Omental fat pad (tissue), 4 donors: ENCODE results near the gene GAS7. TPM values are rescaled to one million over a fixed set of nuclear protein-coding genes. Genes with fewer than 3 reads are reported as not detected.

ENCODE experiments used
- ATAC-seq: fragments of 150-250 bp; one replicate; pipeline ENCODE4 v1.9.1; 2016; ENCODE audit warnings: mild to moderate bottlenecking, moderate library complexity; ENCODE audit not compliant: low FRiP score
- DNase-seq: peaks from one replicate; pipeline ENCODE4 v3.0.0-alpha.2; 2019; ENCODE audit warnings: low spot score
- CTCF ChIP-seq, 3 donors: fragments of 450-650 bp; IDR thresholded peaks; one replicate each; pipeline ENCODE4 v1.5.1; 2016 to 2017; ENCODE audit warnings: antibody characterized with exemption in 3 of 3, mild to moderate bottlenecking in 3 of 3, moderate library complexity in 2 of 3
- total RNA-seq, 4 donors: library from RNA; depleted of rRNA; stranded (reverse); fragments of >200 nt; gene quantifications; one replicate each; pipeline ENCODE4 v1.1.0, GENCODE V29; 2016

The GAS7 gene
- total RNA-seq, 4 donors from 2014 or later: 36.4 to 148 (median 52.7) TPM

- DNase-seq: no peak
- no peak for ATAC-seq
- no peak for TF ChIP-seq CTCF (IDR thresholded peaks at IDR 0.05)
Measured at GRCh38 chr17:10033449-10033848, 165.0 kb downstream of the GAS7 start.

- ATAC-seq (no peak), DNase-seq (no peak)
- no peak for TF ChIP-seq CTCF (IDR thresholded peaks at IDR 0.05)
Measured at GRCh38 chr17:10032118-10032852, 166.1 kb downstream of the GAS7 start.

GRCh38 chr17:10031606-10032005 lies 166.8 kb downstream of the GAS7 start:
- no peak for ATAC-seq
- TF ChIP-seq CTCF (IDR thresholded peaks at IDR 0.05): no peak
- DNase-seq: no peak

GRCh38 chr17:10031127-10031526 lies 167.3 kb downstream of the GAS7 start:
- ATAC-seq (no peak), DNase-seq (no peak)
- no peak for TF ChIP-seq CTCF (IDR thresholded peaks at IDR 0.05)

GRCh38 chr17:10029129-10029528 lies 169.3 kb downstream of the GAS7 start:
- ATAC-seq: no peak
- no peak for TF ChIP-seq CTCF (IDR thresholded peaks at IDR 0.05)
- no peak for DNase-seq

- ATAC-seq (no peak), DNase-seq (no peak)
- TF ChIP-seq CTCF (IDR thresholded peaks at IDR 0.05): no peak
Measured at GRCh38 chr17:10025976-10026901, 172.2 kb downstream of the GAS7 start.
